Measurements from ENCODE around the gene ITPR2.

- TF ChIP-seq TAF1 (conservative IDR thresholded peaks at IDR 0.05) (no peak), EGR1 (IDR thresholded peaks at IDR 0.05; ENCODE audit: low read depth in 2 of 2) (no peak)
- TF ChIP-seq, protein P1, sequence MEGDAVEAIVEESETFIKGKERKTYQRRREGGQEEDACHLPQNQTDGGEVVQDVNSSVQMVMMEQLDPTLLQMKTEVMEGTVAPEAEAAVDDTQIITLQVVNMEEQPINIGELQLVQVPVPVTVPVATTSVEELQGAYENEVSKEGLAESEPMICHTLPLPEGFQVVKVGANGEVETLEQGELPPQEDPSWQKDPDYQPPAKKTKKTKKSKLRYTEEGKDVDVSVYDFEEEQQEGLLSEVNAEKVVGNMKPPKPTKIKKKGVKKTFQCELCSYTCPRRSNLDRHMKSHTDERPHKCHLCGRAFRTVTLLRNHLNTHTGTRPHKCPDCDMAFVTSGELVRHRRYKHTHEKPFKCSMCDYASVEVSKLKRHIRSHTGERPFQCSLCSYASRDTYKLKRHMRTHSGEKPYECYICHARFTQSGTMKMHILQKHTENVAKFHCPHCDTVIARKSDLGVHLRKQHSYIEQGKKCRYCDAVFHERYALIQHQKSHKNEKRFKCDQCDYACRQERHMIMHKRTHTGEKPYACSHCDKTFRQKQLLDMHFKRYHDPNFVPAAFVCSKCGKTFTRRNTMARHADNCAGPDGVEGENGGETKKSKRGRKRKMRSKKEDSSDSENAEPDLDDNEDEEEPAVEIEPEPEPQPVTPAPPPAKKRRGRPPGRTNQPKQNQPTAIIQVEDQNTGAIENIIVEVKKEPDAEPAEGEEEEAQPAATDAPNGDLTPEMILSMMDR (IDR thresholded peaks at IDR 0.05; ENCODE audit: low read depth, low read length, missing input control) = no peak
These were observed 501.9 kb downstream of the ITPR2 start for GRCh38 chr12:26331136-26331535.
